K562 (cell line): ENCODE data around the gene SUSD3. TPM values are rescaled to one million over a fixed set of nuclear protein-coding genes. Genes with fewer than 3 reads are reported as not detected.

ENCODE experiments used
- CBFA2T2 ChIP-seq: fragments of 450-650 bp; conservative IDR thresholded peaks from 2 replicates; pipeline ENCODE4 v1.6.1; 2017; ENCODE audit warnings: mild to moderate bottlenecking
- CHCHD3 ChIP-seq: fragments of 250-450 bp; sonication (Bioruptor Pico); IDR thresholded peaks from 2 replicates; pipeline ENCODE4 v2.1.2; 2022; ENCODE audit warnings: mild to moderate bottlenecking
- CREB3 ChIP-seq: fragments of 450-650 bp; conservative IDR thresholded peaks from 2 replicates; pipeline ENCODE4 v1.6.1; 2016; ENCODE audit warnings: missing genetic modification characterization, low read depth, mild to moderate bottlenecking, missing compliant biosample characterization, moderate library complexity
- E2F8 ChIP-seq: fragments of 450-650 bp; IDR thresholded peaks from 2 replicates; pipeline ENCODE4 v1.7.1; 2018; ENCODE audit warnings: mild to moderate bottlenecking, low read depth; ENCODE audit not compliant: partially characterized antibody
- FOSL1 ChIP-seq: fragments of 200-800 bp; sonication (Bioruptor generic); conservative IDR thresholded peaks from 2 replicates; pipeline ENCODE4 v1.6.1; 2016; ENCODE audit warnings: missing genetic modification characterization, missing compliant biosample characterization
- HOMEZ ChIP-seq: fragments of 250-450 bp; sonication (Bioruptor Pico); IDR thresholded peaks from 2 replicates; pipeline ENCODE4 v1.4.0; 2020; ENCODE audit warnings: mild to moderate bottlenecking, moderate library complexity
- SFPQ ChIP-seq: fragments of 200-400 bp; formaldehyde crosslinking; IDR thresholded peaks from 2 replicates; pipeline ENCODE4 v1.6.1; 2017; ENCODE audit warnings: mild to moderate bottlenecking, low read depth, low read length, moderate library complexity
- ZNF121 ChIP-seq: sonication (generic); formaldehyde crosslinking; conservative IDR thresholded peaks from 2 replicates; pipeline ENCODE4 v1.8.0; 2022; ENCODE audit warnings: missing genetic modification reagents
- ZNF407 ChIP-seq: fragments of 450-650 bp; IDR thresholded peaks from 2 replicates; pipeline ENCODE4 v1.6.1; 2016; ENCODE audit warnings: low read depth
- polyA plus RNA-seq, 8 experiments: library from polyadenylated mRNA; depleted of rRNA in 4 of 8; stranded (reverse) in 5 of 8; unstranded in 3 of 8; fragments of >200 nt; fragmentation: Nextera tagmentation in 2 of 8; fragmentation: Illumina TruSeq in 1 of 8; extraction: Ambion mirVana in 2 of 8; extraction: Trizol in 1 of 8; gene quantifications; 2 replicates each; pipeline versions ENCODE4 v1.2.1 to v1.2.3, GENCODE V29; 2011 to 2014; ENCODE audit warnings: inconsistent platforms in 1 of 8, missing spikeins in 1 of 8
- total RNA-seq, 7 experiments: library from RNA; depleted of rRNA in 6 of 7; stranded (reverse); fragments of >200 nt in 6 of 7; fragmentation: Illumina TruSeq in 2 of 7; extraction: Trizol in 2 of 7; gene quantifications; 2 replicates each; pipeline versions ENCODE4 v1.2.1 to v1.2.3, GENCODE V29; 2011 to 2021; ENCODE audit warnings: low replicate concordance in 1 of 7

The SUSD3 gene
- total and polyA plus RNA-seq, 9 of the 15 experiments (the other 6 are each of a cell fraction or from before 2014, with no cell fraction given): 1.3 to 21.7 (median 11.4) TPM

- no peak for TF ChIP-seq HOMEZ (CRISPR knock-in tag)
- no peak for TF ChIP-seq FOSL1 (tag)
- no peak for TF ChIP-seq E2F8
- no peak for TF ChIP-seq CBFA2T2
- no peak for TF ChIP-seq ZNF407
- TF ChIP-seq SFPQ: no peak
- TF ChIP-seq ZNF121 (CRISPR knock-in tag): no peak
- TF ChIP-seq CHCHD3 (CRISPR knock-in tag): no peak
- no peak for TF ChIP-seq CREB3
Observed at GRCh38 chr9:93095205-93096130, 37.0 kb downstream of the SUSD3 start (continued).
